Neural cell (in vitro differentiated cells): ENCODE results near the gene SLC2A10.

Experiments
- EP300 ChIP-seq: fragments of 450-650 bp; conservative IDR thresholded peaks from 2 replicates; pipeline ENCODE4 v1.6.1; 2014; ENCODE audit warnings: antibody characterized with exemption, mild to moderate bottlenecking, moderate library complexity; ENCODE audit not compliant: poor library complexity, severe bottlenecking
- MXI1 ChIP-seq: fragments of 450-650 bp; conservative IDR thresholded peaks from 2 replicates; pipeline ENCODE4 v1.6.1; 2014; ENCODE audit warnings: antibody characterized with exemption, mild to moderate bottlenecking; ENCODE audit not compliant: poor library complexity, severe bottlenecking
- POLR2AphosphoS5 ChIP-seq: IDR thresholded peaks from 2 replicates; pipeline ENCODE4 v1.6.1; 2012
- RAD21 ChIP-seq: fragments of 450-650 bp; conservative IDR thresholded peaks from 2 replicates; pipeline ENCODE4 v1.6.1; 2014; ENCODE audit warnings: antibody characterized with exemption, mild to moderate bottlenecking, moderate library complexity
- SMC3 ChIP-seq: fragments of 450-650 bp; conservative IDR thresholded peaks from 2 replicates; pipeline ENCODE4 v1.6.1; 2014; ENCODE audit warnings: antibody characterized with exemption, mild to moderate bottlenecking, moderate library complexity; ENCODE audit not compliant: poor library complexity
- TAF1 ChIP-seq: IDR thresholded peaks from 2 replicates; pipeline ENCODE4 v1.6.1; 2012; ENCODE audit warnings: low read depth
- TF ChIP-seq, protein P1 (sequence below): IDR thresholded peaks from 2 replicates; pipeline ENCODE4 v1.6.1; 2012; ENCODE audit warnings: borderline replicate concordance
- TF ChIP-seq, protein P2 (sequence below): fragments of 450-650 bp; IDR thresholded peaks from 2 replicates; pipeline ENCODE4 v1.5.1; 2014; ENCODE audit warnings: antibody characterized with exemption, mild to moderate bottlenecking, moderate library complexity; ENCODE audit not compliant: poor library complexity, severe bottlenecking

- TF ChIP-seq, protein P1, sequence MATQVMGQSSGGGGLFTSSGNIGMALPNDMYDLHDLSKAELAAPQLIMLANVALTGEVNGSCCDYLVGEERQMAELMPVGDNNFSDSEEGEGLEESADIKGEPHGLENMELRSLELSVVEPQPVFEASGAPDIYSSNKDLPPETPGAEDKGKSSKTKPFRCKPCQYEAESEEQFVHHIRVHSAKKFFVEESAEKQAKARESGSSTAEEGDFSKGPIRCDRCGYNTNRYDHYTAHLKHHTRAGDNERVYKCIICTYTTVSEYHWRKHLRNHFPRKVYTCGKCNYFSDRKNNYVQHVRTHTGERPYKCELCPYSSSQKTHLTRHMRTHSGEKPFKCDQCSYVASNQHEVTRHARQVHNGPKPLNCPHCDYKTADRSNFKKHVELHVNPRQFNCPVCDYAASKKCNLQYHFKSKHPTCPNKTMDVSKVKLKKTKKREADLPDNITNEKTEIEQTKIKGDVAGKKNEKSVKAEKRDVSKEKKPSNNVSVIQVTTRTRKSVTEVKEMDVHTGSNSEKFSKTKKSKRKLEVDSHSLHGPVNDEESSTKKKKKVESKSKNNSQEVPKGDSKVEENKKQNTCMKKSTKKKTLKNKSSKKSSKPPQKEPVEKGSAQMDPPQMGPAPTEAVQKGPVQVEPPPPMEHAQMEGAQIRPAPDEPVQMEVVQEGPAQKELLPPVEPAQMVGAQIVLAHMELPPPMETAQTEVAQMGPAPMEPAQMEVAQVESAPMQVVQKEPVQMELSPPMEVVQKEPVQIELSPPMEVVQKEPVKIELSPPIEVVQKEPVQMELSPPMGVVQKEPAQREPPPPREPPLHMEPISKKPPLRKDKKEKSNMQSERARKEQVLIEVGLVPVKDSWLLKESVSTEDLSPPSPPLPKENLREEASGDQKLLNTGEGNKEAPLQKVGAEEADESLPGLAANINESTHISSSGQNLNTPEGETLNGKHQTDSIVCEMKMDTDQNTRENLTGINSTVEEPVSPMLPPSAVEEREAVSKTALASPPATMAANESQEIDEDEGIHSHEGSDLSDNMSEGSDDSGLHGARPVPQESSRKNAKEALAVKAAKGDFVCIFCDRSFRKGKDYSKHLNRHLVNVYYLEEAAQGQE, result no peak
- TF ChIP-seq SMC3 (no peak), POLR2AphosphoS5 (no peak), MXI1 (no peak), TAF1 (no peak), RAD21 (no peak), EP300 (no peak)
- TF ChIP-seq, protein P2, sequence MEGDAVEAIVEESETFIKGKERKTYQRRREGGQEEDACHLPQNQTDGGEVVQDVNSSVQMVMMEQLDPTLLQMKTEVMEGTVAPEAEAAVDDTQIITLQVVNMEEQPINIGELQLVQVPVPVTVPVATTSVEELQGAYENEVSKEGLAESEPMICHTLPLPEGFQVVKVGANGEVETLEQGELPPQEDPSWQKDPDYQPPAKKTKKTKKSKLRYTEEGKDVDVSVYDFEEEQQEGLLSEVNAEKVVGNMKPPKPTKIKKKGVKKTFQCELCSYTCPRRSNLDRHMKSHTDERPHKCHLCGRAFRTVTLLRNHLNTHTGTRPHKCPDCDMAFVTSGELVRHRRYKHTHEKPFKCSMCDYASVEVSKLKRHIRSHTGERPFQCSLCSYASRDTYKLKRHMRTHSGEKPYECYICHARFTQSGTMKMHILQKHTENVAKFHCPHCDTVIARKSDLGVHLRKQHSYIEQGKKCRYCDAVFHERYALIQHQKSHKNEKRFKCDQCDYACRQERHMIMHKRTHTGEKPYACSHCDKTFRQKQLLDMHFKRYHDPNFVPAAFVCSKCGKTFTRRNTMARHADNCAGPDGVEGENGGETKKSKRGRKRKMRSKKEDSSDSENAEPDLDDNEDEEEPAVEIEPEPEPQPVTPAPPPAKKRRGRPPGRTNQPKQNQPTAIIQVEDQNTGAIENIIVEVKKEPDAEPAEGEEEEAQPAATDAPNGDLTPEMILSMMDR, result no peak
These were observed 35.8 kb upstream of the SLC2A10 start for GRCh38 chr20:46673394-46674252.
